T-cell (primary cell): Measurements from ENCODE around the gene TSC22D3. TPM values are rescaled to one million over a fixed set of nuclear protein-coding genes. Genes with fewer than 3 reads are reported as not detected.

Source experiments
- ATAC-seq, 4 experiments: fragments of 200-7000 bp in 3 of 4; fragments of 150-1000 bp in 1 of 4; cut with Tn5 transposase; replicated peaks in 1 of 4; 1 replicate in 3 of 4; 2 replicates in 1 of 4; pipeline ENCODE4 v1.10.0; 2021; ENCODE audit warnings: moderate library complexity in 3 of 4, mild to moderate bottlenecking in 2 of 4, moderate number of reproducible peaks in 1 of 4
- CTCF ChIA-PET, 2 donors: fragments of 300-600 bp; sonication (Branson Sonifier 250); formaldehyde crosslinking; loops; one replicate each; lab custom pipeline; 2022; ENCODE audit warnings: antibody characterized with exemption in 2 of 2; lab: Charles Lee
- POLR2A ChIA-PET, 2 donors: fragments of 300-600 bp; sonication (Branson Sonifier 250); formaldehyde crosslinking; loops; one replicate each; lab custom pipeline; 2022; ENCODE audit warnings: antibody characterized with exemption in 2 of 2; lab: Charles Lee
- DNase-seq, 35 experiments: peaks; one replicate each; pipeline versions ENCODE4 v3.0.0 to v3.0.0-alpha.2; 2013 to 2023
- H3K27ac ChIP-seq: one replicate; pipeline ENCODE4 v1.5.1; 2013; ENCODE audit warnings: low read length
- H3K27me3 ChIP-seq, 2 experiments: replicated peaks in 1 of 2; 1 replicate in 1 of 2; 2 replicates in 1 of 2; pipeline versions ENCODE4 v1.6.1 to v1.7.0; 2013; ENCODE audit warnings: low read length in 1 of 2, mixed read lengths in 1 of 2; ENCODE audit not compliant: control insufficient read depth in 2 of 2, insufficient read depth in 2 of 2; ENCODE audit errors: extremely low read depth in 1 of 2
- H3K36me3 ChIP-seq, 2 donors: 1 replicate in 1 of 2; 2 replicates in 1 of 2; pipeline versions ENCODE4 v1.6.1 to v1.7.0; 2013; ENCODE audit warnings: low read length in 1 of 2; ENCODE audit not compliant: control insufficient read depth in 2 of 2, insufficient read depth in 1 of 2; ENCODE audit errors: extremely low read depth in 1 of 2
- H3K4me1 ChIP-seq, 2 experiments: 1 replicate in 1 of 2; 2 replicates in 1 of 2; pipeline versions ENCODE4 v1.6.1 to v1.7.0; 2013; ENCODE audit warnings: low read length in 2 of 2, mixed read lengths in 1 of 2; ENCODE audit not compliant: insufficient read depth in 2 of 2, control insufficient read depth in 1 of 2; ENCODE audit errors: extremely low read depth in 1 of 2
- H3K4me3 ChIP-seq, 2 donors: 1 replicate in 1 of 2; 2 replicates in 1 of 2; pipeline versions ENCODE4 v1.5.1 to v1.7.0; 2013; ENCODE audit warnings: mild to moderate bottlenecking in 2 of 2, low read length in 1 of 2, moderate library complexity in 1 of 2; ENCODE audit not compliant: control insufficient read depth in 1 of 2; ENCODE audit errors: extremely low read depth in 1 of 2
- H3K9me3 ChIP-seq: 2 replicates; pipeline ENCODE4 v1.7.0; 2013
- H3K27ac Mint-ChIP-seq, 2 donors: one replicate each; pipeline ENCODE4 v1.8.0; 2020 to 2021; ENCODE audit warnings: mild to moderate bottlenecking in 2 of 2, mixed read lengths in 2 of 2
- H3K27me3 Mint-ChIP-seq, 2 donors: one replicate each; pipeline ENCODE4 v1.8.0; 2021 to 2022; ENCODE audit warnings: mixed read lengths in 2 of 2
- H3K36me3 Mint-ChIP-seq: one replicate; pipeline ENCODE4 v1.8.0; 2021; ENCODE audit warnings: mixed read lengths
- H3K4me1 Mint-ChIP-seq, 3 donors: one replicate each; pipeline ENCODE4 v1.8.0; 2020 to 2022; ENCODE audit warnings: mixed read lengths in 3 of 3, mild to moderate bottlenecking in 1 of 3
- H3K4me3 Mint-ChIP-seq, 3 donors: one replicate each; pipeline ENCODE4 v1.8.0; 2020 to 2022; ENCODE audit warnings: mild to moderate bottlenecking in 3 of 3, mixed read lengths in 3 of 3, moderate library complexity in 3 of 3
- H3K9me3 Mint-ChIP-seq, 3 donors: one replicate each; pipeline ENCODE4 v1.8.0; 2020 to 2022; ENCODE audit warnings: mixed read lengths in 3 of 3
- WGBS: methylation state at CpG from one replicate; pipeline ENCODE4 v1.1.5; 2013; ENCODE audit warnings: missing lambda C conversion rate; ENCODE audit not compliant: insufficient coverage; 5-methylcytosine and 5-hydroxymethylcytosine counted together
- total RNA-seq, 35 experiments: library from RNA in 6 of 35; stranded (reverse) in 6 of 35; fragments of 120-200 nt in 1 of 35; gene quantifications; one replicate each; pipeline versions ENCODE4 v1.2.1 to v1.2.4 and lab custom pipeline; 2013 to 2026

The TSC22D3 gene
- total RNA-seq, 5 donors from 2014 or later (not counting 1 experiment from before 2014, with no cell fraction given): 202 to 2,593 (median 248) TPM

- H3K27ac ChIP-seq: no peak overlapping the region
- ATAC-seq (no peak), DNase-seq (no peak)
- peaks cover 7 to 49% of the 10 kb centered on the region in 2 experiments for H3K4me1 ChIP-seq
- H3K4me1 Mint-ChIP-seq: peaks cover 63 to 73% (median 71%) of the 10 kb centered on the region in 3 donors
- H3K4me3 Mint-ChIP-seq: no peak overlapping the region
- no peaks in the 10 kb centered on the region for H3K27me3 ChIP-seq
- ChIA-PET CTCF (interaction anchor here in 1 of 2 donors (0.6 kb wide), 1 partner anchor 13 kb away, joined by 4 read pairs; no protein-coding TSS in a partner anchor), POLR2A (interaction anchor here in 1 of 2 donors (0.6 kb wide), 1 partner anchor 17 kb away, joined by 9 read pairs; no protein-coding TSS in a partner anchor)
- H3K9me3 ChIP-seq: no peaks in the 10 kb centered on the region
- H3K4me3 ChIP-seq: no peak overlapping the region
- no CpG with 5 or more reads among the region's 3 CpGs for WGBS
- H3K36me3 Mint-ChIP-seq: no peaks in the 10 kb centered on the region
- H3K9me3 Mint-ChIP-seq: no peaks in the 10 kb centered on the region
- H3K27me3 Mint-ChIP-seq: peaks cover 0 to 7% of the 10 kb centered on the region in 2 donors
- H3K27ac Mint-ChIP-seq: no peak overlapping the region
- H3K36me3 ChIP-seq: no peaks in the 10 kb centered on the region
These were observed 93.3 kb downstream of the TSC22D3 start for GRCh38 chrX:107682256-107682655.

GRCh38 chrX:107678957-107679740 lies 96.4 kb downstream of the TSC22D3 start:
- peak overlapping the region; percentile 99 for H3K27ac ChIP-seq
- H3K27me3 Mint-ChIP-seq: peaks cover 0 to 12% of the 10 kb centered on the region in 2 donors
- ATAC-seq: peak; percentile 42 to 56 (median 50)
- peaks cover 16 to 65% of the 10 kb centered on the region in 2 experiments for H3K4me1 ChIP-seq
- no peak overlapping the region for H3K4me3 ChIP-seq
- peak overlapping the region; percentile 17 to 76 (median 24) for H3K4me3 Mint-ChIP-seq
- peak overlapping the region; percentile 93 to 99 for H3K27ac Mint-ChIP-seq
- H3K27me3 ChIP-seq: no peaks in the 10 kb centered on the region
- ChIA-PET CTCF (interaction anchor here (0.6 to 1.8 kb wide), 5 partner anchors 28 to 63 kb away, joined by 3 to 9 read pairs (median 3); no protein-coding TSS in a partner anchor), POLR2A (interaction anchor here (0.6 to 10.9 kb wide), 7 partner anchors 9 to 63 kb away, joined by 3 to 572 read pairs (median 5); partner anchors contain the start of gene PRPS1 (in 1 of the 2))
- no CpG with 5 or more reads among the region's 8 CpGs for WGBS
- peaks cover 69 to 78% (median 75%) of the 10 kb centered on the region in 3 donors for H3K4me1 Mint-ChIP-seq
- H3K36me3 Mint-ChIP-seq: no peaks in the 10 kb centered on the region
- H3K9me3 ChIP-seq: no peaks in the 10 kb centered on the region
- H3K36me3 ChIP-seq: no peaks in the 10 kb centered on the region
- peak; percentile 51 to 86 (median 76) for DNase-seq
- no peaks in the 10 kb centered on the region for H3K9me3 Mint-ChIP-seq

GRCh38 chrX:107677909-107678308 lies 97.7 kb downstream of the TSC22D3 start:
- Histone ChIP-seq H3K9me3 (no peaks in the 10 kb centered on the region), H3K27me3 (no peaks in the 10 kb centered on the region), H3K4me1 (peaks cover 21 to 68% of the 10 kb centered on the region in 2 experiments), H3K4me3 (no peak overlapping the region), H3K27ac (peak overlapping the region; percentile 99), H3K36me3 (no peaks in the 10 kb centered on the region)
- peak in 1 of 35 experiments; percentile 10 for DNase-seq
- peaks cover 0 to 5% of the 10 kb centered on the region in 2 donors for H3K27me3 Mint-ChIP-seq
- H3K36me3 Mint-ChIP-seq: no peaks in the 10 kb centered on the region
- ChIA-PET POLR2A (interaction anchor here (0.5 to 10.9 kb wide), 5 partner anchors 16 to 483 kb away, joined by 3 to 572 read pairs (median 4); no protein-coding TSS in a partner anchor), CTCF (interaction anchor here (0.9 to 1.9 kb wide), 4 partner anchors 32 to 35 kb away, joined by 3 to 6 read pairs (median 4); no protein-coding TSS in a partner anchor)
- H3K4me3 Mint-ChIP-seq: peak overlapping the region in 1 of 3 donors; percentile 76
- peaks cover 68 to 76% (median 75%) of the 10 kb centered on the region in 3 donors for H3K4me1 Mint-ChIP-seq
- no peaks in the 10 kb centered on the region for H3K9me3 Mint-ChIP-seq
- H3K27ac Mint-ChIP-seq: peak overlapping the region; percentile 93 to 99
- no peak for ATAC-seq
- WGBS: 100% methylated on average over 1 of the region's 4 CpGs

- no peak for ATAC-seq
These were observed 98.1 kb downstream of the TSC22D3 start for GRCh38 chrX:107677501-107677901.

GRCh38 chrX:107676559-107677378 lies 98.8 kb downstream of the TSC22D3 start:
- CTCF ChIA-PET: interaction anchor here (0.8 to 1.9 kb wide), 8 partner anchors 22 to 41 kb away, joined by 3 to 6 read pairs (median 4); no protein-coding TSS in a partner anchor
- peak in 3 of 4 experiments; percentile 7 to 18 (median 16) for ATAC-seq

More at GRCh38 chrX:107677501-107677901, 98.1 kb downstream of the TSC22D3 start:
- peak overlapping the region; percentile 76 to 89 (median 86) for H3K4me3 Mint-ChIP-seq
- peaks cover 67 to 79% (median 77%) of the 10 kb centered on the region in 3 donors for H3K4me1 Mint-ChIP-seq
- DNase-seq: peak in 1 of 35 experiments; percentile 10
- H3K27me3 Mint-ChIP-seq: peaks cover 0 to 5% of the 10 kb centered on the region in 2 donors
- POLR2A ChIA-PET: interaction anchor here (0.5 to 10.9 kb wide), 4 partner anchors 16 to 64 kb away, joined by 3 to 572 read pairs (median 136); no protein-coding TSS in a partner anchor
- no peaks in the 10 kb centered on the region for H3K9me3 Mint-ChIP-seq
- Histone ChIP-seq H3K36me3 (no peaks in the 10 kb centered on the region), H3K4me1 (peaks cover 21 to 73% of the 10 kb centered on the region in 2 experiments), H3K9me3 (no peaks in the 10 kb centered on the region), H3K27me3 (no peaks in the 10 kb centered on the region), H3K4me3 (no peak overlapping the region), H3K27ac (peak overlapping the region; percentile 99)
- CTCF ChIA-PET: interaction anchor here (0.9 to 1.9 kb wide), 5 partner anchors 32 to 40 kb away, joined by 3 to 6 read pairs (median 3); no protein-coding TSS in a partner anchor
- no CpG with 5 or more reads among the region's 10 CpGs for WGBS
- H3K36me3 Mint-ChIP-seq: no peaks in the 10 kb centered on the region
- peak overlapping the region; percentile 93 to 99 for H3K27ac Mint-ChIP-seq

More at GRCh38 chrX:107676559-107677378, 98.8 kb downstream of the TSC22D3 start:
- Histone ChIP-seq H3K9me3 (no peaks in the 10 kb centered on the region), H3K4me3 (peak overlapping the region; percentile 60 to 65), H3K36me3 (no peaks in the 10 kb centered on the region), H3K27me3 (no peaks in the 10 kb centered on the region), H3K27ac (peak overlapping the region; percentile 99), H3K4me1 (peaks cover 21 to 73% of the 10 kb centered on the region in 2 experiments)
- Mint-ChIP-seq H3K4me3 (peak overlapping the region; percentile 76 to 89 (median 86)), H3K36me3 (no peaks in the 10 kb centered on the region), H3K4me1 (peaks cover 66 to 78% (median 77%) of the 10 kb centered on the region in 3 donors), H3K27me3 (peaks cover 0 to 5% of the 10 kb centered on the region in 2 donors), H3K9me3 (no peaks in the 10 kb centered on the region), H3K27ac (peak overlapping the region; percentile 93 to 99)
- peak in 15 of 35 experiments; percentile 8 to 69 (median 41) for DNase-seq
- POLR2A ChIA-PET: interaction anchor here (0.7 to 10.9 kb wide), 3 partner anchors 36 to 56 kb away, joined by 3 to 572 read pairs (median 269); no protein-coding TSS in a partner anchor
- WGBS: 20% methylated on average over 4 of the region's 30 CpGs
